HG02973 (cell line): ENCODE results near the gene TRIM37.
"Not testable (repeated sequence)": the region's sequence is repeated elsewhere in the genome, so short reads cannot be mapped to it uniquely, and the experiment has no call there.

Experiments
- ATAC-seq: cut with Tn5 transposase; IDR thresholded peaks from one replicate; pipeline ENCODE4 v1.9.1; 2021; ENCODE audit warnings: moderate library complexity; ENCODE audit not compliant: unreplicated experiment

TRIM37 gene

GRCh38 chr17:58997756-58998553 is 108.7 kb downstream of the TRIM37 start:
- no peak for ATAC-seq

DNA sequence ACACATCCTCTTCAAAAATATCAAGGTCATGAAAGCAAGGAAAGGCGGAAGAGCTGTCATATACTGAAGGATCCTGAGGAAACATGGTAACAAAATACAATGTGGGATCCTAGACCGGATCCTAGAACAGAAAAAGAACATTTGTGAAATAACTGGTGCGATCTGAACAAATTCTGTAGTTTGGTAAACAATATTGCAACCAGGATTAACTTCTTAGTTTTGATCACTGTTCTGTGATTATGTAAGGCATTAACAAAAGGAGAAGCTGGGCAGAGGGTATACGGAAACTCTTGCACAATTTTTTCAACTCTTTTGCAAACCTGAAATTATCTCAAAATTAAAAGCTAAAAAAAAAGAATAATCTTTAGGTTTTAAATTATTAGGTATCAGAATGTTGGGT is 109.7 kb downstream of the TRIM37 start:
- no peak for ATAC-seq

DNA sequence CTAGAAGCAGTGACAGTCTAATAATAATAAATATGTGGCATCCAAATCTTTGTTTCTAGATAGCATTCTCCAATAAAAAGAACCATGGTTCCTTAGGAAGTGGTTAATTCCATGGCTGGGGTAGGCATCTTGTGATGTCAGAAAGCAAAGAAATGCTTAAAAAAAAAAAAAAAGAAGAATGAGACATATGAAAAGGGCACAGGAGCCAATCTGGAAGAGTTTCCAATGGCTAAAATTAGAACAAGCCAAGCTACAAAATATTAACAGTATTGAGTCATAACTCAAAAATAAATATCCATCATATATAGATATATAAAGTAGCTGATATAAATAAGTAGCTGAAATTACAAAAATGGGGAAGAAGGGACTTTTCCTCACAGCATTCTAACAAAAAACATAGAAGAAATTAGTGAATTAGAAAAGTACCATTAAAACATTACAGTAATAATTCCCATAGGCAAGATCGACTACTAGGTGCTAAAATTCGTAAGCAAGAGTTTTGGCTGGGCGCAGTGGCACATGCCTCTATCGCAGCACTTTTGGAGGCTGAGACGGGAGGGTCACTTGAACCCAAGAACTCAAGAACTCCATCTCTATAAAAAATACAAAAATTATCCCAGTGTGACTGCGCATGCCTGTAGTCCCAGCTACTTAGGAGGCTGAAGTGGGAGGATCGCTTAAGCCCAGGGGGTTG is 111.3 kb downstream of the TRIM37 start:
- ATAC-seq, result no peak

GRCh38 chr17:58993311-58993710 is 113.4 kb downstream of the TRIM37 start:
- ATAC-seq, result no peak

DNA sequence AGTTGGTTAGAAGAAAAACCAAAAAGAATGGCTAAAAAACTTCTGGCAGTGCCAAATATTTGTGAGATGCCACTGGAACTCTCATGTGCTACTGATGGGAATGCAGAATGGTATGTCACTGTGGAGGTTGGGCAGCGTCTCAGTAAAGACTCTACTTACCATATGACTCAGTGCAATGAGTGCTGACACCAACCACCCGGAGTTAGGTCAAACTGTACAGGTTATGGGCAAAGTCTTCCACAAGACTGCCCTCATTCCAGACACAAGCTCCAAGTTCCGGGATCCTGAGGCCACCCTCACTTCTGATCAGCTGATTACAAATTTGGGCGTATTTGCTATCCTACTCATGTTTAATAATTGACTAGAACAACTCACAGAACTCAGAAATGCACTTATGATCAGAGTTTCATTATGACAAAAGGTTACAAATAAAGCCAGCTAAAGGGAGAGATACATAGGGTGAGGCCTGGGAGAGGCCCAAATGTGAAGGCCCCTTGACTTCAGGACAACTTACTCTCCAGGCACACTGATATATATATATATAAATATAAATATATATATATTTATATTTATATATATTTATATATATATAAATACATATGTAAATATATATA is 114.9 kb downstream of the TRIM37 start:
- ATAC-seq, result peak; percentile 81

GRCh38 chr17:58989629-58990028 is 117.1 kb downstream of the TRIM37 start:
- ATAC-seq, result no peak

- no peak for ATAC-seq
Measured at GRCh38 chr17:58985971-58986370, 120.7 kb downstream of the TRIM37 start.

GRCh38 chr17:58985367-58985766 is 121.3 kb downstream of the TRIM37 start:
- no peak for ATAC-seq

GRCh38 chr17:58982626-58983025 is 124.1 kb downstream of the TRIM37 start:
- ATAC-seq, result no peak

GRCh38 chr17:58980706-58981481 is 125.8 kb downstream of the TRIM37 start:
- ATAC-seq, result no peak

DNA sequence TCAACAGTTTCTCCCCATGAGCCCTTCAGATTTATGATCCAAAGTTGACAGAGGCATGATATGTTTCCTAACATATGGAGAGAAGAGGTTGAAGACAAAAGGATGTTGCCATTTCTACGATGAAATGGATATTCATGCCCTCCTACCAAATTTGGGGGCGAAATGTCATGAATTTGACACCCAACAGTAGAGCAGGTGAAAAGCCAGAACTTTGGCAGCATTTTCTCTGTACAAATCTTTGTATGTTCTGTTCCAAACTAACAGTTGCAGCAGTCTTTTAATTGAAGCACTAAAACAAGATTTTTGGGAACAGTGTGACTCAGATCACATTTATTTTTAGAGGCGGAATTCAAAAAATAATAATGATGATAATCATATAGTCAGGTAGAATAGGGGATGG is 130.1 kb downstream of the TRIM37 start:
- ATAC-seq, result no peak

- no peak for ATAC-seq
Measured at GRCh38 chr17:58974354-58974753, 132.3 kb downstream of the TRIM37 start.

- ATAC-seq, result no peak
Measured at GRCh38 chr17:58970609-58971450, 135.8 kb downstream of the TRIM37 start.

DNA sequence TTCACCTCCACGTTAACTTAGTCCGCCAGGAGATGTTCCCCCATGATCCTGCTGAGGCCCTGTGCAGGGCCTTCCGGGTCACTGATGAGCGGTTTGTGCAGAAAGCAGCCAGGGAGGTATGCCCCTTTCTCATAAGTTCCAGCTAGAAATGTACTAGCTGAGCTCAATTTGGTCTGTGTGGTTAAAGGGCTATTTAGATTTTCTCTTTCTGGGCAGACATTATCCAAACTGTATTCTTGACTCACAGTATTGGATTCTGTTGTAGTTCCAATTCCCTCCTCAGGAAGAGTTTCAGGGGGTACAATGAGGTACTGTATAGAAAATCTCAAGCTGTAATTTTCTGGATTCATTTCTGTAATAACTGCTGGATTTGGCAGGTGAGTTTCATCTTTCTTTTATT is 137.1 kb downstream of the TRIM37 start:
- no peak for ATAC-seq

- ATAC-seq, result no peak
Measured at GRCh38 chr17:58969156-58969555, 137.5 kb downstream of the TRIM37 start.

DNA sequence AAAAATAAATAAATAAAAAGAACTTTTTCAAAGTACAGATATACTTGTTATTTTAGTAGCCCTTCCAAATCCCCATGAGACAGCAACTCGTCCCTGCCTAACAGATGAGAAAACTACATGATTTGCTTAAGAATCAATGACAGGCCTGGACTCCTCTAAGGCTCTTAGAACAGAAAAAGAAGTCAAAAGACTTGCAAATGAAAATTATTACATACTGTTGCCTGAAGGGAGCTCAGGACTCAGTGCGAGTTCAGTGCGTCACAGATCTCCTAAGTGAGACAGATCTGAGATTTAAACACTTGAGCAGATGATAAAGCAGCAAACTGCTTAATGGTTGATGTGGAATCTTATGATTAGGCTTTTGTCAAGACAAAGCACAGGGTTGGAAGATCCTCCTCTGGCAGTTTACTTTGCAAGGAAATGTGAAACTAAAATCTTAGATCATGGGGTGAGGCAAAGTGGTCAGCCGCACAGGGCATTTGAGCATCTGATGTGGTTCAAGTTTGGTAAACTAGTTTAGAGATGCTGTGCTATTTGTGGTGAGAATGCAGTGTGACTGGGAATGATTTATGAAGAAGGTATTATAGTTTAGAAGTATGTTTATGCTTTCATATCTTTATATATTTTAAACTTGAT is 138.1 kb downstream of the TRIM37 start:
- no peak for ATAC-seq

DNA sequence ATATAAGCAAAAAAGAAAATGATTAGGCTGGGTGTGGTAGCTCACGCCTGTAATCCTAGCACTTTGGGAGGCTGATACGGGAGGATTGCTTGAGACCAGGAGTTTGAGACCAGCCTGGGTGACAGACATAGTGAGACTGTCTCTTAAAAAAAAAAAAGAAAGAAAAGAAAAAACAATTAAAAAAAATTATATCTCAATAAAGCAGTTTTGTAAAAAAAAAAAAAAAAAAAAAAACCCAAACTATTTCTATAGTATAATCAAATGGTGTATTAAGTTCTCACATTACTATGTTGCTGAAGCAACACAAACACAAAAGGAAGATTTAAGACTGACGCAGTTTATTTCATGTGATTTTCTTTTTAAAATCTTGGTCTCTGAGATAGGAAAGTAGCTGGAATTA is 140.5 kb downstream of the TRIM37 start:
- ATAC-seq, result no peak

GRCh38 chr17:58965221-58965620 is 141.5 kb downstream of the TRIM37 start:
- ATAC-seq, result no peak

- no peak for ATAC-seq
Measured at GRCh38 chr17:58960068-58960467, 146.6 kb downstream of the TRIM37 start.

DNA sequence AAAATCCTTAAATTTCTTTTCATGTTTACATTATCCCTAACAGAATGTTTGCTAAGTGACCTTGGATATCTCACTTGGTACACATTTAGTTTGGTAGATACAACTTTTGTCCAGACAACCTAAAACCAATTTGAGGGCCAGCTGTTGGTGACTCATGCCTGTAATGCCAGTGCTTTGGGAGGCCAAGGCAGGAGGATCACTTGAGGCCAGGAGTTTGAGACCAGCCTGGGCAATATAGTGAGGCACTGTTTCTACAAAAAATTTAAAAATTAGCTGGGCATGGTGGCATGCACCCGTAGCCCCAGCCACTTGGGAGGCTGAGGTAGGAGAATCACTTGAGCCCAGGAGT is 149.0 kb downstream of the TRIM37 start:
- not testable (repeated sequence) for ATAC-seq
